Stromal cell of bone marrow (primary cell): ENCODE measurements around the gene SMNDC1.
"Not testable (repeated sequence)": the region's sequence is repeated elsewhere in the genome, so short reads cannot be mapped to it uniquely, and the experiment has no call there.

Experiments
- DNase-seq: peaks from one replicate; pipeline ENCODE4 v3.0.0-alpha.2; 2012; ENCODE audit warnings: low read depth

Gene SMNDC1

GRCh38 chr10:110249489-110249888, 55.2 kb downstream of the SMNDC1 start:
- DNase-seq = not testable (repeated sequence)

- not testable (repeated sequence) for DNase-seq
Observed at GRCh38 chr10:110247833-110248232, 56.9 kb downstream of the SMNDC1 start.

GRCh38 chr10:110244550-110244949, 60.2 kb downstream of the SMNDC1 start:
- DNase-seq = no peak

GRCh38 chr10:110242511-110242910, 62.2 kb downstream of the SMNDC1 start:
- DNase-seq = no peak

GRCh38 chr10:110241841-110242240, 62.9 kb downstream of the SMNDC1 start:
- no peak for DNase-seq

- DNase-seq = no peak
Observed at GRCh38 chr10:110241407-110241806, 63.3 kb downstream of the SMNDC1 start.
